DMS53 treated with DMSO at 0.1 percent for 48 hours (cell line): ENCODE results near the gene CCPG1.
A peak's percentile ranks its signal among the peaks of the same experiment; 100 is the strongest.

Source experiments
- DNase-seq: peaks from one replicate; lab custom pipeline; 2025; ENCODE audit not compliant: unreplicated experiment; lab: John Stamatoyannopoulos, UW

Gene CCPG1

GRCh38 chr15:55319537-55320237 is 88.5 kb downstream of the CCPG1 start:
- no peak for DNase-seq

- peak; percentile 66 for DNase-seq
Observed at GRCh38 chr15:55318588-55319494, 89.3 kb downstream of the CCPG1 start, which contains the start of the genes PIGB and PIGBOS1. Gene PIGB, plus strand, starts transcription at chr15:55319222. Its CDS starts 29 bp downstream, at chr15:55319251. Gene PIGBOS1, minus strand, starts transcription at chr15:55319123. Its CDS starts 1,331 bp downstream, at chr15:55317792.
